ENCODE measurements around the gene IGF2R. TPM values are rescaled to one million over a fixed set of nuclear protein-coding genes. Genes with fewer than 3 reads are reported as not detected.

The IGF2R gene
- total RNA-seq, 4 donors from 2014 or later: 60.0 to 93.4 (median 71.7) TPM

- peak overlapping the region; percentile 96 for H3K4me3 ChIP-seq (ENCODE audit: low read depth, poor library complexity, severe bottlenecking)
- peak; percentile 71 to 93 for DNase-seq (ENCODE audit: low spot score in 2 of 2)
- 4 to 6% methylated on average over 8 of the region's 8 CpGs for WGBS, 2 donors
- TF ChIP-seq POLR2A (IDR thresholded peaks at IDR 0.05) (no peak), CTCF (IDR thresholded peaks at IDR 0.05) (no peak)
- intact Hi-C loops (cut with DNase I; ENCODE audit: low total_unique reads): no loop called here
Measured at GRCh38 chr6:159969921-159970320, 1.0 kb downstream of the IGF2R start.

- DNase-seq (ENCODE audit: low spot score in 2 of 2): no peak
- intact Hi-C loops (cut with DNase I; ENCODE audit: low total_unique reads): no loop called here
- H3K4me3 ChIP-seq (ENCODE audit: low read depth, poor library complexity, severe bottlenecking): no peak overlapping the region
- TF ChIP-seq POLR2A (IDR thresholded peaks at IDR 0.05) (no peak), CTCF (IDR thresholded peaks at IDR 0.05) (no peak)
- 85 to 87% methylated on average over 18 of the region's 18 CpGs for WGBS, 2 donors
Measured at GRCh38 chr6:159970659-159971063, 1.8 kb downstream of the IGF2R start.

- no peak for DNase-seq (ENCODE audit: low spot score in 2 of 2)
- intact Hi-C loops (cut with DNase I; ENCODE audit: low total_unique reads): no loop called here
- WGBS, 2 donors: 87 to 89% methylated on average over 12 of the region's 12 CpGs
- no peak for TF ChIP-seq POLR2A (IDR thresholded peaks at IDR 0.05)
- TF ChIP-seq CTCF (IDR thresholded peaks at IDR 0.05): no peak
- no peak overlapping the region for H3K4me3 ChIP-seq (ENCODE audit: low read depth, poor library complexity, severe bottlenecking)
Measured at GRCh38 chr6:159971341-159972178, 2.7 kb downstream of the IGF2R start.

GRCh38 chr6:159972506-159973268 lies 3.8 kb downstream of the IGF2R start:
- intact Hi-C loops (cut with DNase I; ENCODE audit: low total_unique reads): no loop called here
- TF ChIP-seq CTCF (IDR thresholded peaks at IDR 0.05) (no peak), POLR2A (IDR thresholded peaks at IDR 0.05) (no peak)
- no peak overlapping the region for H3K4me3 ChIP-seq (ENCODE audit: low read depth, poor library complexity, severe bottlenecking)
- DNase-seq (ENCODE audit: low spot score in 2 of 2): no peak
- 79 to 86% methylated on average over 9 of the region's 9 CpGs for WGBS, 2 donors

- DNase-seq (ENCODE audit: low spot score in 2 of 2): no peak
- TF ChIP-seq CTCF (IDR thresholded peaks at IDR 0.05) (no peak), POLR2A (IDR thresholded peaks at IDR 0.05) (no peak)
- H3K4me3 ChIP-seq (ENCODE audit: low read depth, poor library complexity, severe bottlenecking): no peak overlapping the region
- 38 to 50% methylated on average over 2 of the region's 2 CpGs for WGBS, 2 donors
- intact Hi-C loops (cut with DNase I; ENCODE audit: low total_unique reads): no loop called here
Measured at GRCh38 chr6:159973406-159973805, 4.5 kb downstream of the IGF2R start.

Data from lower leg skin (tissue), 4 donors.